ENCODE data around the gene SPPL2B. TPM values are rescaled to one million over a fixed set of nuclear protein-coding genes. Genes with fewer than 3 reads are reported as not detected.

The SPPL2B gene
- total RNA-seq, 1 donor from 2014 or later = 95.7 TPM

DNA sequence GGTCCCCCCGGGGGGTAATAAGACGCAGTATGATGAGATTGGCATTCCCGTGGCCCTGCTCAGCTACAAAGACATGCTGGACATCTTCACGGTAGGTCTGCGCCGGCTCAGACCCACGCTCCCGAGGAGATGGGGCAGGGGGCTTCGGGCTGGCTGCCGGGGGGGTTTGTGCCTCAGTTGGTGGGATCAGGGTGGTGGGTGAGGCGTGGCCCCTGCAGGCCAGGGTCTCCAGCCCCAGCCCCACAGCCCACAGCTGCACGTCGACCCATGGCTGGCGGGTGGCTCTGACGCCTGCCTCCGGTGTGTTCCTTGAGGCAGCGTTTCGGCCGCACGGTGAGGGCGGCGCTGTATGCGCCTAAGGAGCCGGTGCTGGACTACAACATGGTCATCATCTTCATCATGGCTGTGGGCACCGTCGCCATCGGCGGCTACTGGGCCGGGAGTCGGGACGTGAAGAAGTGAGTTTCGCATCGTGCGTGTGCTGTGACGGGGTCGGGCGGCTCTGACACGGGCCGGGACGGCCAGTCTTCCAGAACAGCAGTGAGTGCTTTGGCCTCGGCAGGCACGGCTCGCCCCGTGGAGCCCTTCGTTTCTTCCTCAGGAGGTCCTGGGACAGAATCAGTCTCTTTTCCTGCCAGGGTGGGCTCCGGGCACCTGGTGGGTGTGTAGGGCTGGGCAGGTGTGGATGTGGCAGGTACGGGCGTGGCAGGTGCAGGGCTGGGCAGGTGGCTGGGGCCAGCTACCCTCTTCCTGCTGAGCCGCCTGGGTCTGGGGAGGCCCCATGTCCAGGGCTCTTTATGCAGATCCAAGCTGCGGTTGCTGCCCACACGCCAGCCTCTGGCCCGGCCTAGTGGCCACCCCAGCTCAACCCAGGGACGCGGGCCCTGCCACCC is 10.5 kb downstream of the SPPL2B start:
- TF ChIP-seq, protein P1, sequence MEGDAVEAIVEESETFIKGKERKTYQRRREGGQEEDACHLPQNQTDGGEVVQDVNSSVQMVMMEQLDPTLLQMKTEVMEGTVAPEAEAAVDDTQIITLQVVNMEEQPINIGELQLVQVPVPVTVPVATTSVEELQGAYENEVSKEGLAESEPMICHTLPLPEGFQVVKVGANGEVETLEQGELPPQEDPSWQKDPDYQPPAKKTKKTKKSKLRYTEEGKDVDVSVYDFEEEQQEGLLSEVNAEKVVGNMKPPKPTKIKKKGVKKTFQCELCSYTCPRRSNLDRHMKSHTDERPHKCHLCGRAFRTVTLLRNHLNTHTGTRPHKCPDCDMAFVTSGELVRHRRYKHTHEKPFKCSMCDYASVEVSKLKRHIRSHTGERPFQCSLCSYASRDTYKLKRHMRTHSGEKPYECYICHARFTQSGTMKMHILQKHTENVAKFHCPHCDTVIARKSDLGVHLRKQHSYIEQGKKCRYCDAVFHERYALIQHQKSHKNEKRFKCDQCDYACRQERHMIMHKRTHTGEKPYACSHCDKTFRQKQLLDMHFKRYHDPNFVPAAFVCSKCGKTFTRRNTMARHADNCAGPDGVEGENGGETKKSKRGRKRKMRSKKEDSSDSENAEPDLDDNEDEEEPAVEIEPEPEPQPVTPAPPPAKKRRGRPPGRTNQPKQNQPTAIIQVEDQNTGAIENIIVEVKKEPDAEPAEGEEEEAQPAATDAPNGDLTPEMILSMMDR (IDR thresholded peaks at IDR 0.05) = no peak
- no peaks in the 10 kb centered on the region for H3K9me3 ChIP-seq
- no peak overlapping the region for H3K4me3 ChIP-seq
- no peak for DNase-seq (ENCODE audit: low spot score in 2 of 2)
- no peaks in the 10 kb centered on the region for H3K4me1 ChIP-seq
- H3K27me3 ChIP-seq = no peaks in the 10 kb centered on the region
- intact Hi-C loops (cut with DNase I) = no loop called here
- H3K36me3 ChIP-seq = peaks cover 13 to 42% of the 10 kb centered on the region in 2 donors
- H3K27ac ChIP-seq = no peak overlapping the region

DNA sequence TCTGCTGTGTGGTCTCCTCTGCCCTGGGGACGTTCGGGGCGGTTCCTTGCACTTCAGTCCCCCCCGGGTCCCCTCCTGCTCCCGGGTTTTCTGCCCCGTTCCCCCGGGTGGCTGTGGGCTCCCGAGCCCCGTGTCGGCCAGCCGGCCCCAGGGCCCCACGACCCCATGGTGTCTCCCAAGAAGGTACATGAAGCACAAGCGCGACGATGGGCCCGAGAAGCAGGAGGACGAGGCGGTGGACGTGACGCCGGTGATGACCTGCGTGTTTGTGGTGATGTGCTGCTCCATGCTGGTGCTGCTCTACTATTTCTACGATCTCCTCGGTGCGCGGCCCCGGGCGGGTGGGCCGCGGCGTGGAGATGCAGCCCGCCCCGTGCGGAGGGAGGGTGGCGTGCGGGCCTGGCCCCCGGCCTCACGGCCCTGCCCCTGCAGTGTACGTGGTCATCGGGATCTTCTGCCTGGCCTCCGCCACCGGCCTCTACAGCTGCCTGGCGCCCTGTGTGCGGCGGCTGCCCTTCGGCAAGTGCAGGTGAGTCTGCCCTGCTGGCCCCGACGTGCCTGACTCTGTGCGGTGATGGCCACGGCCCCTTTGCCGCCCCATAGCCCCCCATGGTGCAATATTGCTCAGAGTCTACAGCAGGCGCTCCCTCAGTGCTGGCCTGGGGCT is 11.3 kb downstream of the SPPL2B start:
- no peak overlapping the region for H3K4me3 ChIP-seq
- no peaks in the 10 kb centered on the region for H3K4me1 ChIP-seq
- H3K27me3 ChIP-seq = no peaks in the 10 kb centered on the region
- peaks cover 14 to 48% of the 10 kb centered on the region in 2 donors for H3K36me3 ChIP-seq
- TF ChIP-seq, protein P1 (IDR thresholded peaks at IDR 0.05) = no peak
- no peak for DNase-seq (ENCODE audit: low spot score in 2 of 2)
- H3K9me3 ChIP-seq = no peaks in the 10 kb centered on the region
- intact Hi-C loops (cut with DNase I) = no loop called here
- H3K27ac ChIP-seq = no peak overlapping the region

DNA sequence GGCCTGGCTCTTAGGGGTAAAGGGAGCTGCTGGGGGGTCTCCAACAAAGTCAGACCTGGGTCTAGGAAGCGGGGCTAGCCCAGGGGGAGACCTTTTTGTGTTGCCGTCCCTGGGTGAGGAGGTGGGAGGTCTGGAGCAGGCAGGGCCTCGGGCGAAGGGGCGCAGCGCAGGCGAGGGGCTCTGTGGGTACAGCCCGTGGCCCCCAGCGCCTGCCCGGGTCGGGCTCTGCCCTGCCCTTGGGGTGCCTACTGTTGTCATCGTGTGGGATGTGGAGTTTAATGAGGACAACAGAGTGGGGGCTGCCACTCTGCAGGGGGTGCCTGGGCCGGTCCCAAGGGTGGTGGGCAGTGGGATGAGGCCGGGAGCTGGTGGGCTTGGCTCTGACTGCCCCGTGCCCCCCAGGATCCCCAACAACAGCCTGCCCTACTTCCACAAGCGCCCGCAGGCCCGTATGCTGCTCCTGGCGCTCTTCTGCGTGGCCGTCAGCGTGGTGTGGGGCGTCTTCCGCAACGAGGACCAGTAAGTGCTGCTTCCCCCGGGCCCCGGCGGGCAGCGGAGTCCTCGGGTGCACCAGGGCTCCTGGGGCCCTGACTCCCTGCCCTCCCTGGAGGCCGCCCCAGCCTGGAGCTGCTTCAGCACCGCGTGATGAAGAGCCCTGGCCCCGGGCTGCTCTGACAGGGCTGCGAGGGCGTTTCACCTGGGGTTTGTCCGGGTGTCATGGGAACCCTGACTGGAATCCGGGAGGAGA is 12.2 kb downstream of the SPPL2B start:
- TF ChIP-seq, protein P1 (IDR thresholded peaks at IDR 0.05) = no peak
- Histone ChIP-seq H3K4me3 (no peak overlapping the region), H3K4me1 (no peaks in the 10 kb centered on the region), H3K27ac (no peak overlapping the region), H3K36me3 (peaks cover 17 to 54% of the 10 kb centered on the region in 2 donors), H3K9me3 (no peaks in the 10 kb centered on the region), H3K27me3 (no peaks in the 10 kb centered on the region)
- DNase-seq (ENCODE audit: low spot score in 2 of 2) = no peak
- intact Hi-C loops (cut with DNase I) = no loop called here

DNA sequence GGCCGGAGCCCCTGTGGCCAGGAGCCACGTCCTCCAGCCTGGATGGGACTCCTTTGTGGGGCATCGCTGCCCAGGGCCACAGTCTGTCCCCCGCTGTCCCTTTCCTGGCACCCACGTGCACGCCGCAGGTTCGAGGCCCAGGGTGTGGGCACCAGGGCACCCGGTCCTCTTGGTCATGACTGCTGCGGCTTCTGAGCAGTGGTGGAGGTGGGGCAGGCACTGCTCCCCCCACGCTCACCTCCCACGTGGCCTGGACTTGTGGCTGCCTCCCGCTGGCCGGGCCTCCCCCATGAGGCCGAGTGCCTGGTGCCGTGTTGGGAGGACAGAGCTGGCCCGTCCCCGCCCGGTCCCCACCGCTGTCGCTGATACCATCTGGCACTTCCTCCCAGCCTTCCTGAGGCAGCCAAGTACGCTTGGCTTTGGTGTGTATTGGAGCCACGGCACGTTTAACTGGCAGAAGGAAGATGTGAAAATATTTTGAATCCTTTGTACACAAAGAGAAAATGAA is 12.8 kb downstream of the SPPL2B start:
- no peak for DNase-seq (ENCODE audit: low spot score in 2 of 2)
- intact Hi-C loops (cut with DNase I) = no loop called here
- Histone ChIP-seq H3K27ac (no peak overlapping the region), H3K9me3 (no peaks in the 10 kb centered on the region), H3K36me3 (peaks cover 21 to 59% of the 10 kb centered on the region in 2 donors), H3K27me3 (no peaks in the 10 kb centered on the region), H3K4me1 (no peaks in the 10 kb centered on the region), H3K4me3 (no peak overlapping the region)
- TF ChIP-seq, protein P1 (IDR thresholded peaks at IDR 0.05) = no peak

DNA sequence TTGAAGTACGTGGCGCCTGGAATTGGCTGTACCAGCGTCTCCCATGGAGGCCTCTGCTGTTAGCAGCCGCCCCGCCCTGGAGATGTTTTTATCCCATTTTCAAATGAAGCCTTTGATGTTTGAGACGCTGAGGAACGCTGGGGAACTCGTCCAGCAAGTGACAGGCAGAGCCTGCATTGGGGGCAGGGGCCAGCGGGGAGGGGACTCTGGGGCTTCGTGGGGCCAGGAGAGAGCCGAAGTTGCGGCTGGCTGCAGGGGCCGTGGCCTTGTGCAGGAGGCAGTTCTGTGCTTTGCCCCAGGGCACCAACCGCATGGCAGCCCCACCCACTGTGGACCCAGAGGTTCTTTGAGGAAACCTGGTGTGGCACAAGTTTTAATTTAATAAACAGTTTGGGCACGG is 13.5 kb downstream of the SPPL2B start:
- H3K27ac ChIP-seq = no peak overlapping the region
- no peak overlapping the region for H3K4me3 ChIP-seq
- no peaks in the 10 kb centered on the region for H3K4me1 ChIP-seq
- peaks cover 25 to 64% of the 10 kb centered on the region in 2 donors for H3K36me3 ChIP-seq
- no peaks in the 10 kb centered on the region for H3K27me3 ChIP-seq
- DNase-seq (ENCODE audit: low spot score in 2 of 2) = no peak
- TF ChIP-seq, protein P1 (IDR thresholded peaks at IDR 0.05) = no peak
- intact Hi-C loops (cut with DNase I) = no loop called here
- no peaks in the 10 kb centered on the region for H3K9me3 ChIP-seq
